ENCODE results near the gene FOXRED1. TPM values are rescaled to one million over a fixed set of nuclear protein-coding genes. Genes with fewer than 3 reads are reported as not detected.

FOXRED1 gene
- total and polyA plus RNA-seq, 2 of the 13 experiments (the other 11 are each of a cell fraction or from before 2014, with no cell fraction given), result 29.6 to 42.9 TPM

- TF ChIP-seq ZEB1 (IDR thresholded peaks at IDR 0.05; ENCODE audit: insufficient replicate concordance, low read depth) (peak; percentile 43), FOXA1 (IDR thresholded peaks at IDR 0.05) (no peak), FOXA1 (CRISPR knock-in tag; IDR thresholded peaks at IDR 0.05) (no peak), ZNF317 (CRISPR knock-in tag; IDR thresholded peaks at IDR 0.05) (peak; percentile 39; the same call in 1 of the 2 replicates), ZSCAN20 (CRISPR knock-in tag; IDR thresholded peaks at IDR 0.05; ENCODE audit: borderline replicate concordance) (no peak), ZNF740 (CRISPR knock-in tag; IDR thresholded peaks at IDR 0.05) (peak; percentile 88), ZNF224 (CRISPR knock-in tag; IDR thresholded peaks at IDR 0.05) (no peak; the same call in 1 of the 2 replicates), JARID2 (CRISPR knock-in tag; IDR thresholded peaks at IDR 0.05; ENCODE audit: insufficient replicate concordance) (no peak), ZNF790 (CRISPR knock-in tag; IDR thresholded peaks at IDR 0.05; ENCODE audit: borderline replicate concordance) (no peak), PLSCR1 (CRISPR knock-in tag; IDR thresholded peaks at IDR 0.05; ENCODE audit: borderline replicate concordance) (no peak), ZNF782 (CRISPR knock-in tag; IDR thresholded peaks at IDR 0.05; ENCODE audit: borderline replicate concordance) (no peak), NFYC (CRISPR knock-in tag; IDR thresholded peaks at IDR 0.05) (peak; percentile 96), SOX6 (IDR thresholded peaks at IDR 0.05) (no peak), SOX6 (CRISPR knock-in tag; IDR thresholded peaks at IDR 0.05) (peak; percentile 53; the same call in 1 of the 2 replicates), ZFP82 (CRISPR knock-in tag; IDR thresholded peaks at IDR 0.05; ENCODE audit: borderline replicate concordance) (0 out of 2 replicates have a peak, but pooled peaks have one; percentile 51), ZNF644 (CRISPR knock-in tag; IDR thresholded peaks at IDR 0.05; ENCODE audit: low read depth) (no peak), NFKBIZ (CRISPR knock-in tag; IDR thresholded peaks at IDR 0.05) (0 out of 2 replicates have a peak, but pooled peaks have one; percentile 44), KAT2B (IDR thresholded peaks at IDR 0.05; ENCODE audit: borderline replicate concordance, low read depth, low read length) (no peak), YY1 (IDR thresholded peaks at IDR 0.05; ENCODE audit: insufficient read depth, insufficient replicate concordance, low read depth, low read length) (peak; percentile 89)
- TF ChIP-seq, protein P1, sequence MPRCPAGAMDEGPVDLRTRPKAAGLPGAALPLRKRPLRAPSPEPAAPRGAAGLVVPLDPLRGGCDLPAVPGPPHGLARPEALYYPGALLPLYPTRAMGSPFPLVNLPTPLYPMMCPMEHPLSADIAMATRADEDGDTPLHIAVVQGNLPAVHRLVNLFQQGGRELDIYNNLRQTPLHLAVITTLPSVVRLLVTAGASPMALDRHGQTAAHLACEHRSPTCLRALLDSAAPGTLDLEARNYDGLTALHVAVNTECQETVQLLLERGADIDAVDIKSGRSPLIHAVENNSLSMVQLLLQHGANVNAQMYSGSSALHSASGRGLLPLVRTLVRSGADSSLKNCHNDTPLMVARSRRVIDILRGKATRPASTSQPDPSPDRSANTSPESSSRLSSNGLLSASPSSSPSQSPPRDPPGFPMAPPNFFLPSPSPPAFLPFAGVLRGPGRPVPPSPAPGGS (CRISPR knock-in tag; IDR thresholded peaks at IDR 0.05), result peak; percentile 83; the same call in 1 of the 2 replicates
- TF ChIP-seq, protein P2, sequence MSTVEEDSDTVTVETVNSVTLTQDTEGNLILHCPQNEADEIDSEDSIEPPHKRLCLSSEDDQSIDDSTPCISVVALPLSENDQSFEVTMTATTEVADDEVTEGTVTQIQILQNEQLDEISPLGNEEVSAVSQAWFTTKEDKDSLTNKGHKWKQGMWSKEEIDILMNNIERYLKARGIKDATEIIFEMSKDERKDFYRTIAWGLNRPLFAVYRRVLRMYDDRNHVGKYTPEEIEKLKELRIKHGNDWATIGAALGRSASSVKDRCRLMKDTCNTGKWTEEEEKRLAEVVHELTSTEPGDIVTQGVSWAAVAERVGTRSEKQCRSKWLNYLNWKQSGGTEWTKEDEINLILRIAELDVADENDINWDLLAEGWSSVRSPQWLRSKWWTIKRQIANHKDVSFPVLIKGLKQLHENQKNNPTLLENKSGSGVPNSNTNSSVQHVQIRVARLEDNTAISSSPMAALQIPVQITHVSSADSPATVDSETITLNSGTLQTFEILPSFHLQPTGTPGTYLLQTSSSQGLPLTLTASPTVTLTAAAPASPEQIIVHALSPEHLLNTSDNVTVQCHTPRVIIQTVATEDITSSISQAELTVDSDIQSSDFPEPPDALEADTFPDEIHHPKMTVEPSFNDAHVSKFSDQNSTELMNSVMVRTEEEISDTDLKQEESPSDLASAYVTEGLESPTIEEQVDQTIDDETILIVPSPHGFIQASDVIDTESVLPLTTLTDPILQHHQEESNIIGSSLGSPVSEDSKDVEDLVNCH (CRISPR knock-in tag; IDR thresholded peaks at IDR 0.05), result no peak
- TF ChIP-seq, protein P3, sequence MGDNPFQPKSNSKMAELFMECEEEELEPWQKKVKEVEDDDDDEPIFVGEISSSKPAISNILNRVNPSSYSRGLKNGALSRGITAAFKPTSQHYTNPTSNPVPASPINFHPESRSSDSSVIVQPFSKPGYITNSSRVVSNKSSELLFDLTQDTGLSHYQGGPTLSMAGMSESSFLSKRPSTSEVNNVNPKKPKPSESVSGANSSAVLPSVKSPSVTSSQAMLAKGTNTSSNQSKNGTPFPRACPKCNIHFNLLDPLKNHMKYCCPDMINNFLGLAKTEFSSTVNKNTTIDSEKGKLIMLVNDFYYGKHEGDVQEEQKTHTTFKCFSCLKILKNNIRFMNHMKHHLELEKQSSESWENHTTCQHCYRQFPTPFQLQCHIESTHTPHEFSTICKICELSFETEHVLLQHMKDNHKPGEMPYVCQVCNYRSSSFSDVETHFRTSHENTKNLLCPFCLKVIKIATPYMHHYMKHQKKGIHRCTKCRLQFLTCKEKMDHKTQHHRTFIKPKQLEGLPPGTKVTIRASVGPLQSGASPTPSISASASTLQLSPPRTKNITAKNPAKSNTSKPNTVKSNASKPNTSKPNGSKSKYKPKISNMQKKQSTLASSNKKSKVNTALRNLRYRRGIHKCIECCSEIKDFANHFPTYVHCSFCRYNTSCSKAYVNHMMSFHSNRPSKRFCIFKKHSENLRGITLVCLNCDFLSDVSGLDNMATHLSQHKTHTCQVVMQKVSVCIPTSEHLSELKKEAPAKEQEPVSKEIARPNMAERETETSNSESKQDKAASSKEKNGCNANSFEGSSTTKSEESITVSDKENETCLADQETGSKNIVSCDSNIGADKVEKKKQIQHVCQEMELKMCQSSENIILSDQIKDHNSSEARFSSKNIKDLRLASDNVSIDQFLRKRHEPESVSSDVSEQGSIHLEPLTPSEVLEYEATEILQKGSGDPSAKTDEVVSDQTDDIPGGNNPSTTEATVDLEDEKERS (CRISPR knock-in tag; IDR thresholded peaks at IDR 0.05), result no peak
Measured at GRCh38 chr11:126268708-126269579, at the start of gene FOXRED1, which contains the start of gene SRPRA (continued).

Data from HepG2 (cell line).